NCI-H2107 treated with DMSO at 0.1 percent for 48 hours (cell line): ENCODE measurements around the gene SPIB.
"Not testable (repeated sequence)": the region's sequence is repeated elsewhere in the genome, so short reads cannot be mapped to it uniquely, and the experiment has no call there.

Source experiments
- DNase-seq: peaks from one replicate; lab custom pipeline; 2025; ENCODE audit not compliant: unreplicated experiment; lab: John Stamatoyannopoulos, UW

The SPIB gene

DNA sequence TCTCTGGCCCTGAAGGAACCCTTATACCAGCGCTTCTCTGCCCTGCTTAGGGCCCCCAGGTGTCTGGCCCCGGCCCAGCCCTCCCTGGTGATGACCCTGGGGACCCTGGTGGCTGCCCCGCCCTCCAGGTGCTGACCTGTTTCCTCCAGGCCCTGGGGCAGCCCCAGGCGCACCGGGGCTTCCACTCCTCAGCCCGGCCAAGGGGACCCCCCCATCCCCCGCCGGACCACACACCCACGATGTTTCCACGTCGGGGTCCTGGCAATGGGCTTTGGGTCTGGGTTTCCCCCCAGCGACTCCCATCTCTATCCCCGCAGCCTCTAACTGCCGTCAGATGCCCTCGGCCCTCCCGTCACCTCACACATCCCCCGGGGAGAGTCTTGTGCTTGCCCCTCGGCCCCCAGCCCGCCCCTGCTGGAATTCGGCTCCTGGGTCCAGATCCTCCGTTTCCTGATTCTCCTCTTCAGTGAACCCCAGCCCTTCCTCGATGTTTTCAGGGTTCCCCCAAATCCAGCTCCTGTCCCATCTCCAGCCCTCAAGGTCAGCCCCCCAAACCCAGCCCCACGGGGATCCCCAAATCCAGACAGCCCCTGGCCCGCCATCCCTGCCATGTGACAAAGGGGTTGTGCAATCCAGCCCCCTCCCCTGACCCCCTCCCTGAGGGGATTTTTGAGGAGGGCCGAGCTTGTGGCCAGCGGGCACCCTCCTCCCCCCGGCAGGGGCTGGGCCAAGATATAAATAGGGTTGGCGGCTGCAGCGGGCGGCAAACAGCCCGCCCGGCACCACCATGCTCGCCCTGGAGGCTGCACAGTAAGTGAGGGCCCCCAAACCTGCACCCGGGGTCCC lies at the start of gene SPIB:
Gene SPIB, plus strand, starts transcription at position 763 of the 846 bp plus-strand sequence. Its CDS starts 25 bp downstream, at position 788.
- DNase-seq: no peak

DNA sequence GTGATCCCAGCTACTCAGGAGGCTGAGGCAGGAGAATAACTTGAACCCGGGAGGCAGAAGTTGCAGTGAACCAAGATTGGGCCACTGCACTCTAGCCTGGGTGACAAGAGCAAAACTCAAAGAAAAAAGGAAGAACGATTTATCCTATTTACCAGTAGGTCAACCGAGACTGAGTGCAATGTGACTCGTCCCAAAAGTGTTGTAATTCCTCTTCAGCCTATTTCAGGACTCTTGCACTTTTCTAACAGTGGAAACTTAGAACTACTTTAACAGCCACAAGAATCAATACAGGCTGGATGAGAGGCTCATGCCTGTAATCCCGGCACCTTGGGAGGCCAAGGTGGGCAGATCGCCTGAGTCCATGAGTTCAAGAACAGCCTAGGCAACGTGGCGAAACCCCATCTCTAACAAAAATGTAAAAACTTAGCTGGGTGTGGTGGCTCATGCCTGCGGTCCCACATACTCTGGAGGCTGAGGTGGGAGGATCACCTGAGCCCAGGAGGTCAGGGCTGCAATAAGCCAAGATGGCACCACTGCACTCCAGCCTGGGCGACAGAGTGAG lies 46.7 kb upstream of the SPIB start:
- DNase-seq: no peak

DNA sequence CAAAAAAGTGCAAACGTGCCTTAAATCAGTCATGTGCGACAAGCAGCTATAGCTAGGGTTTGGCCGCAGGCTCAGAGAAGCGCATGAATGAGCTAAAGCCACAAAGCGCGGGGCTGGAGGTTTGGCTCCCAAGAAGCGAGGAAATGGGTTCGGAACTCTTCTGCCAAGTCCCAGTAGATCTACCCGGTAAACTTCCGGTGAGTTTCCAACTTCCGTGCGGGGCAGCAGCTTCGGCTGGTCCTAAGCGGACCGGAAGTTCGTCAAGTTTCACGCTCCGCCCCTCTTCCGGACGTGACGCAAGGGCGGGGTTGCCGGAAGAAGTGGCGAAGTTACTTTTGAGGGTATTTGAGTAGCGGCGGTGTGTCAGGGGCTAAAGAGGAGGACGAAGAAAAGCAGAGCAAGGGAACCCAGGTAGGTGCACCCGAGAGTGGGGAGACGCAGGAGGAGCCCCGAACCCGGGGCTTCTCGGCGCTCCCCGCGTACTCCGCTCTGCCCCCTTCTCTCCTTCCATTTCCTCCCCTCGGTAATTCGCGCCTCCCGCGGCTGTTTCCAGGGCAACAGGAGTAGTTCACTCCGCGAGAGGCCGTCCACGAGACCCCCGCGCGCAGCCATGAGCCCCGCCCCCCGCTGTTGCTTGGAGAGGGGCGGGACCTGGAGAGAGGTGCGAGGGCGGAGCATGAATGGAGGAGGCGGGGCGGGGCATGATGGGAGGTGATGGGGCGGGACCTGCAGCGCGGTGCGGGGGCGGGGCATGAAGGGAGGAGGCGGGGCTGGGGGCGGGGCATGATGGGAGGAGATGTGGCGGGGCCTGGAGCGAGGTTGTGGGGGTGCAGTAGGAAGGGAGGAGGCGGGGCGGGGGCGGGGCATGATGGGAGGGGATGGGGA lies 42.3 kb upstream of the SPIB start, which contains the start of gene NR1H2:
Gene NR1H2, plus strand, starts transcription at position 292 of the 885 bp plus-strand sequence. CDS start 1,149 bp downstream, outside the sequence.
- DNase-seq: peak; percentile 68

DNA sequence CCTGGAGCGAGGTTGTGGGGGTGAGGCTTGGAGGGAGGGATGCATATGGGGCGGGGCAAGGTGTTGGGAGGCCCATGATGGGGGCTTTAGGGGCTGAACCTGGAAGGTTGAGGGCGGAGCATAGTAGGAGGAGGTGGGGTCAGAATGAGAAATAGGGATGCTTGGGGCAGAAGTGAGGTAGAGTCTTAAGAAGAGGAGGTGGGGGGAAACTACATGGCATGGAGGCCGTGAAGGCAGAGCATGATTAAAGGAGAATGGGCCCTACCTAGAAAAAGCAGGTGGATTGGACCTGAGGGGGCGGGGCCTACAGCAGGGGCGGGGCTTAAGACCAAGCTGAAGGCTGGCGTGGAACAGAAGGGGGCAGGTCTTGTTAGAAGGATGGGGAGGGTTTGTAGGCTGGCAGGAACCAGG lies 41.7 kb upstream of the SPIB start:
- no peak for DNase-seq

DNA sequence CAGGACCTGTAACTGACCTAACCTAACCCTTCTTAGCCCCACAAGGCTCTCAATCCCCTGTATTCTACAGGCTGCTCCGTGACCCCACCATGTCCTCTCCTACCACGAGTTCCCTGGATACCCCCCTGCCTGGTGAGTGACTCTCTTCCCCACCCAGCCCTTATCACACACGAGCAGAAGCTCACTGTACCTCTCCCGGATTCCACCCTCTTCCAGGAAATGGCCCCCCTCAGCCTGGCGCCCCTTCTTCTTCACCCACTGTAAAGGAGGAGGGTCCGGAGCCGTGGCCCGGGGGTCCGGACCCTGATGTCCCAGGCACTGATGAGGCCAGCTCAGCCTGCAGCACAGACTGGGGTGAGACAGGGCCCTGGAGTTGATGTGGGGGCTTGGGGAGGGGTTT lies 41.2 kb upstream of the SPIB start:
- DNase-seq: no peak

DNA sequence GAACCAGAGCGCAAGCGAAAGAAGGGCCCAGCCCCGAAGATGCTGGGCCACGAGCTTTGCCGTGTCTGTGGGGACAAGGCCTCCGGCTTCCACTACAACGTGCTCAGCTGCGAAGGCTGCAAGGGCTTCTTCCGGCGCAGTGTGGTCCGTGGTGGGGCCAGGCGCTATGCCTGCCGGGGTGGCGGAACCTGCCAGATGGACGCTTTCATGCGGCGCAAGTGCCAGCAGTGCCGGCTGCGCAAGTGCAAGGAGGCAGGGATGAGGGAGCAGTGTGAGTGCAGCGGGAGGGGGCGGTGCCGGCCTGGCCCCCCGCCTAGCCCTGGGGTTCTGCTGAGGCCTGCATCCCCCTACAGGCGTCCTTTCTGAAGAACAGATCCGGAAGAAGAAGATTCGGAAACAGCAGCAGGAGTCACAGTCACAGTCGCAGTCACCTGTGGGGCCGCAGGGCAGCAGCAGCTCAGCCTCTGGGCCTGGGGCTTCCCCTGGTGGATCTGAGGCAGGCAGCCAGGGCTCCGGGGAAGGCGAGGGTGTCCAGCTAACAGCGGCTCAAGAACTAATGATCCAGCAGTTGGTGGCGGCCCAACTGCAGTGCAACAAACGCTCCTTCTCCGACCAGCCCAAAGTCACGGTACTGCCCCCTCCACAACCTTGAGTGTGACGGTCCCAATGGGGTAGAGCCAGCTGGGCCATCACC lies 40.4 kb upstream of the SPIB start:
- DNase-seq: no peak

DNA sequence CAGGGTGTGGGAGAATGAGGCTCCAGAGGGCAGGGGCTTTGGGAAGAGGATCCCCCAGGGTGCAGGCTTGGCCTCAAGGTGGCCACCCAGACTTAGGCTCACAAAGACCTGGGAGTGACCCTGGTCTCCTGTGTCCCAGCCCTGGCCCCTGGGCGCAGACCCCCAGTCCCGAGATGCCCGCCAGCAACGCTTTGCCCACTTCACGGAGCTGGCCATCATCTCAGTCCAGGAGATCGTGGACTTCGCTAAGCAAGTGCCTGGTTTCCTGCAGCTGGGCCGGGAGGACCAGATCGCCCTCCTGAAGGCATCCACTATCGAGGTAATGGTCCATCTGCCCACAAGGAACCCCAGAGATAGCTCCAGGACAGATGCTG lies 39.9 kb upstream of the SPIB start:
- no peak for DNase-seq

DNA sequence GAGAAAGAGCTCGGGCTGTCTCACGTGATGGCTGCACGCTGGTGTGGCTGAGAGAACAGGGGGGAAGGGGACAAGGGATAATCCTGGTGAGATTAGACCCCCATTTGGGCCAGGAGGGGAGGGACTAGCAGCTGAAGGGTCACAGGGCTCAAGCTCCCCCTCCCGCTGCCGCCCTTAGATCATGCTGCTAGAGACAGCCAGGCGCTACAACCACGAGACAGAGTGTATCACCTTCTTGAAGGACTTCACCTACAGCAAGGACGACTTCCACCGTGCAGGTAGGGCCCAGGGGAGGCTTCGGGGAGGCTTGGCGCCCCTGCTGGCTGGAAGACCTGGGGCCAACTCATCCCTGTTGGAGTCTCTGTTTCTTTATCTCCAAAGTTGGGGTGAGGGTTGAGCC lies 39.1 kb upstream of the SPIB start:
- DNase-seq: no peak

DNA sequence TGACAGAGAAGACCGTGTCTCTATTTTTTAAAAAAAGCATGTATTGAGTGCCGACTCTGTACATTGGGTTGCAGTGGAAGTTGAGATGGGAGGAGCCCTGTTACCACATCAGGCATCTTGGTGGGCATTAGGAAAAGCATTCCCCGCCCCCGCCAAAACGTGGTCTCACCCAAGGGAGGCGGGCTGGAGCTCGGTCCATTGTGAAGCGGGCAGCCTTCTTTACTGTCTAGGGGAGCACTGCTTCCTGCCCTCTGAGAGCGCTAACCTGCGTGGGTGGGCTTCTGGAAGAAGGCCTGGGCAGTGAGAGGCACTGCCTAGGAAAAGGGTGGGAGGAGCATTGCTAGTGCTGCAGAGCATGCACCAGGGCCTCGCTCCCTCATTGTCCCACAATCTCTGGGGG lies 38.6 kb upstream of the SPIB start:
- no peak for DNase-seq

DNA sequence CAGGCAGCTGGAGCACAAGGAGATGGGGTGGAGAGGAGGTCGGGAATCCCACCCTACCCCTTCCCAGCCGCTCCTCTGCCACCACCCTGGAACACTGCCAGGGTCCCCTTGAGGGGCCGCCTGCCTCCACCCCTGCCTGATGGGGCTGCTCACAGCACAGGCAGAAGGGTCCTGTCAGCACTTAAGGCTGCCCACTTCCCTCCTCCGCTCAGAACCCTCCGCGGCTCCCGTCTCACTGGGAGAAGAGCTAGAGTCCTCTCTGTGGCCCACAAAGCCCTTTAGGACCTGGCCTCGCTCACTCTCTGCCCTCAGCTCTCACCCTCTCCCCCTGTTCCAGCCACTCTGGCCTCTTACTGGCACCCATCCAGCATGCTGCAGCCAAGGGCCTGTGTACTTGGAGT lies 38.0 kb upstream of the SPIB start:
- no peak for DNase-seq

DNA sequence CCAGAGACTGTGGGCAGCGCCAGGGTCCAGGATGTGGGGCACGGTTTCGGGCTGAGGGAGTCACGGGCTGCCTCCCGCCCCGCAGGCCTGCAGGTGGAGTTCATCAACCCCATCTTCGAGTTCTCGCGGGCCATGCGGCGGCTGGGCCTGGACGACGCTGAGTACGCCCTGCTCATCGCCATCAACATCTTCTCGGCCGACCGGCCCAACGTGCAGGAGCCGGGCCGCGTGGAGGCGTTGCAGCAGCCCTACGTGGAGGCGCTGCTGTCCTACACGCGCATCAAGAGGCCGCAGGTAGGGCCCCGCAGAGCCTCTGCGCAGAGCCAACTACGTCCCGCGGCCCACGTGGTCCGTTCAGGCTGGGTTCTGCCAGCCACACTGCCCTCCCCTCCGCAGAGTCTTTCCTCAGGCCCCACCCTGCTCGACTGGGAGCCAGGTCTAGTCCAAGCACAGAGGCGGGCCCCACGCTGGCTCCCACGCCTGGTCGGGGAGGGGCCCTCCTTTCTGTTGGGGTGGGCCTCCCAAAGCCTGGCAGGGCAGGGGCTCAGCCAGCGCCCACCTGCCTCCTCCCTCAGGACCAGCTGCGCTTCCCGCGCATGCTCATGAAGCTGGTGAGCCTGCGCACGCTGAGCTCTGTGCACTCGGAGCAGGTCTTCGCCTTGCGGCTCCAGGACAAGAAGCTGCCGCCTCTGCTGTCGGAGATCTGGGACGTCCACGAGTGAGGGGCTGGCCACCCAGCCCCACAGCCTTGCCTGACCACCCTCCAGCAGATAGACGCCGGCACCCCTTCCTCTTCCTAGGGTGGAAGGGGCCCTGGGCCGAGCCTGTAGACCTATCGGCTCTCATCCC lies 36.6 kb upstream of the SPIB start:
- DNase-seq: no peak

DNA sequence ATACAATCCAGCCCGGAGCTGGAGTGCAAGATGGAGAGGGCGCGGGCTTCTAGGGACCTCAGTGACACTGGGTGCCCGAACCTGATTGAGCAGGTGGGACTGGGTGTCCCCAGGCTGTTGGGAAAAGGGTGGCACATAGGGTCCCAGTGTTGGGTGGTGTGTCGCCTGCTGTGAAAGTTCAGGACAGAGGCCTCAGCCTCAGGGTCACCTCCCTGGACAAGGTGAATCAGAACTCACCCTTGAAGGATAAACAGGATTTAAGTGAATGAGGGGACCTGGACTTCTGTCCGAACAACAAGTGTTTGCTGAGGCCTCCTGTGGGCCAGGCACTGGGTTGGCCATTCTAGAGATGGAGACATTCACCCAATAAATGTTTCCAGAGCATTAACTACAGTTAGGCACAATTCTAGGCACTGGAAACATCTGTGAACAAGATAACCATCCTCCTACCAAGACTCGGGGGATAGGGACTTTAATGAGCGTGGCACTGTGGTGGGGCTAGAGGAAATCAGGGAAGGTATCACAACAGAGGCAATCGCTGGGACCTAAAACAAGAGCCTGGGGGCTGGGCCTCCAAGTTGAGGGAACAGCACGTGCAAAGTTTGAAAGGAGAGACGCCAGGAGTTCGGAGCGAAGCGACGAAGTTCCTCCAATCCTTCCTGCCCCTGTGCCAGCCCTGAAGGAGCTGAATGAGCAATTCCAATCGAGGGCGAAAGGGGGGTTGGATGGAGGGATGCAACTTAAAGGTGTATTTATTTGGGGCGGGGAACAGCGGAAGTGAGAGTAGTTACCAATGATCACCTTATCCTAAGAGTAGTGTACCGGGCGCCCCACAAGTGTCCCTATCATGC lies 35.5 kb upstream of the SPIB start:
- DNase-seq: no peak

DNA sequence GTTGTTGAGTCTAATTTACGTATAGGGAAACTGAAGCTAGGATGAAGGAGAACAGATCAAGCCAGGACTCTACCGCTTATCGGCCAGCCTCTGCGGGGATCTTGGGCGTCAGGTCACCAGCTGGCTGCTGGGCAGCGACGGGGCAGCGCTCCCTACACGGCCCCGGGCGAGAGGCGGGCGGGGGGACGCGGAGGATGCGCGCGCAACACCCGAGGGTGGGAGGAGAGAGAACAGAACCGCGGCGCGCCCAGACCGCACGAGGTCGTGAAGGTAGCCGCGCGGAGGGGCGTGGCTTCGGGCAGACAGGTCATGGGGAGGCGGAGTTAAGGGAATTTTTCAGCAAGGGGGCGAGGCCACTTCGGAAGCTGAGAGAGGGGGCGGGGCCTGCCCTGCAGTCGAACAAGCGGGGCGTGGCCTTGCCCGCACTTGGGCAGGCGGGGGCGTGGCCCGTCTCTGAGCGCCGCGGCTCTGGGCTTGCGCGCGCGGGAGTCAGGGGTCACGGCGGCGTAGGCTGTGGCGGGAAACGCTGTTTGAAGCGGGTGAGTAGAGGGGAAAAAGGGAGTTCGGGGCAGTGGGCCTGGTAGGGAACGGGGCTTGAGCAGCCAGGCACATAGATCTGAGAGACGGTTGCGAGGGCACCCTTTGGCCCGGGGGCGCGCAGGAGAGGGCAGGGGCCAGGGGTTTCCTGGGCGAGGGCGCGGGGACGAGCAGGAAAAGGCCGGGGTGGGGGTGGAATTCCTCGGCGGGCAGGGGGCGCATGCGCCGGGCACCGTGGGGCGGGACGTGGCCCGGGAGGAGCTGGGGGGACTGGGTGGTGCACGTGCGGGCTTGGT lies 34.7 kb upstream of the SPIB start, which contains the start of gene POLD1:
Gene POLD1, plus strand, starts transcription at position 496 of the 833 bp plus-strand sequence. CDS start 14,505 bp downstream, outside the sequence.
- peak; percentile 95 for DNase-seq

DNA sequence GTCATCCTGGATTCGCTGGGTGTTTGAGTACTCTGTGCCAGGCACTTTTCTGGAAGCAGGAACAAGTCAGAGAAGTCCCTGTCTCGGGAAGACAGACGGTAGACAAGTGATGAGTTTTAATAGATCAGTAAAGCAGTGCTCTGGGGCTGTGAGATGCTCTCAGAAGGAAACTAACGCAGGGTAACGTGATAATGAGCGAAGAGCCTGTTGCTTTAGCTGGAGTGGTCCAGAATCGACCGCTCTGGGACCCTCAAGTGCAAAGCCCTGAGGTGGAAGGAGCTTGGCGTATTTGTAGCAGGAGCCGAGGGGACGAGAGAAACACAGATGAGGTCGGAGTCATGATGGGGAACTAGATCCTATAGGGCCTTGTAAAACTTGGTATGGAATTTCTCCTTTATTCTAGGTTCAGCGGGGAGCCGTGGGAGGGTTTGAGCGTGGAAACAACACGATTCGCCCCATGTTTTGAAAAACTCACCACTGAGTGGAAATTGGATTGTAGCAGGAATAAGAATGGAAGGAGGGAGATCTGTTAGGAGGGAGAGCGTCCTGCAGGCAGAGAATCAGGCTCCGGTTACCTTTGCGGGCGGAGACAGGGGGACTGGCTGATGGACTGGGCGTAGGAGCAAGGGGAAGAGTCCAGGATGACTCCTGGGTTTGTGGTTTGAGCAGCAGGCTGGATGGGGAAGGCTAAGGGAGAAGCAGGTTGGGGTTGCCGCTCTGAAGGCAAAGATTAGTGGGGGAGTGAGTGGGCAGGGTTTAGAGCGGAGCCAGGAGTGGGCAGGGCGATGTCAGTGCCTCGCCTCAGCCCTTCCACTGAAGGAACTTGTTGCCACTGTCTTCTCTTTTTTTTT lies 33.8 kb upstream of the SPIB start:
- DNase-seq: peak; percentile 58

DNA sequence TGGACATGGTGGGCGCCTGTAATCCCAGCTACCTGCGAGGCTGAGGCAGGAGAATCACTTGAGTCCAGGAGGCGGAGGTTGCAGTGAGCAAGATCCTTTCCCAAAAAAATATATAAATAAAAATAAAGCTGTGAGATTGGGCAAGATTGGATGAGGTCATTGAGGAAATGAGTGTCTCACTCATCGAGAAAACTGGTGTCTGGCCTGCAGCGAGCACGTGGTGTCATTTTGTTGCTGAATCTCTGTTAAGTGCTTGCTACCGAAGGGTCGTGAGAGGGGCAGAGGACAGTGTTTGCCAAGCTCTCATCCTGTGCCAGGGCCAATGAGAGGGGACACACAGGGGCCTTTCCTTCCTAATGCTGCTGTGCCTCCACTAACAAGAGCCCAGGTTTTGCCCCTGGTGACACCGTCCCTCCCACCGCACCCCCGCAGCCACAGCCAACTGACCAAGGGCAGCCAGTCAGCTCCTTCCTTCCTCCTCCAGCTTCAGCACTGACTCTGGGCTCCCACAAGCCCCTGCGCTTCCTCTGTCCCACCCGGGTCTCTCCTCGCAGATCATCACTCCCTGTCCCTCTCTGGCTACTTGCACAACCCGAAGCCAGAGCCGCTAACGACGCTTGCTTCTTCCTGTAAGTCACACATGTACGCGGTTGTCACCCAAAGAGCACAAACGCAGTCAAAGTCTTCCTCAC lies 31.4 kb upstream of the SPIB start:
- DNase-seq: no peak

DNA sequence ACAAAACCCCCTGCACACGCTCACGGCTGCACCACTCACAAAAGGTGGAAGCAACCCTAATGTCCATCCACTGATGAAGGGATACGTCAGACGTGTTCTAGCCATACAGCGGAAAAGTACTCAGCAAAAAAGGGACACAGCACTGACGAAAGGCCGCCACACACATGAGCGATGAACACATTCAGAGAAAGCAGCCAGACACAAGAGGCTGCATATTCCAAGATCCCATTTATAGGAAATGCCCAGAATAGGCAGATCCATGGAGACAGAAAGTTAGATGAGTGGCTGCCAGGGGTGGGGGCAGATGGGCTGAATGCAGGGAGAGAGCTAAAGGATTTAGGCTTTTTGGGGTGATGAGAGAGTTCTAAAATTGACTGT lies 30.9 kb upstream of the SPIB start:
- no peak for DNase-seq

DNA sequence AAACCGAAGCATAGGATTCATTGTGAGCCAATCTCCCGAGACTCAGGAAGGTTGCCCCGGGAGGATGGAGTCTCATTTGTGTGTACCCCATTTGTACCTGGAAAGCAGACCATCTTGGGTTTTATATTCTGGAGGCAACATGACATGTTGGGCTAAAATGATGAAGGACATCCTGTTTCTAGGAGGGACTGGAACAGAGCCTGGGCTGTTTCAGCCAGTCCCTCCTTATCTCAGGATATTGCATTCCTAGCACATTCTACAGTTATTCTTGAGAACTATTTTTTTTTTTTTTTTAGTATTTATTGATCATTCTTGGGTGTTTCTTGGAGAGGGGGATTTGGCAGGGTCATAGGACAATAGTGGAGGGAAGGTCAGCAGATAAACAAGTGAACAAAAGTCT lies 28.4 kb upstream of the SPIB start:
- not testable (repeated sequence) for DNase-seq
